Endodermal cell (in vitro differentiated cells): ENCODE measurements around the gene CEP112. TPM values are rescaled to one million over a fixed set of nuclear protein-coding genes. Genes with fewer than 3 reads are reported as not detected.

ENCODE experiments used
- DNase-seq: peaks from one replicate; pipeline ENCODE4 v3.0.0-alpha.2; 2017
- H3K27ac ChIP-seq: 2 replicates; pipeline ENCODE4 v1.5.1; 2013; ENCODE audit warnings: mild to moderate bottlenecking, low read depth, low read length, moderate library complexity
- H3K27me3 ChIP-seq: 2 replicates; pipeline ENCODE4 v1.6.1; 2013; ENCODE audit warnings: mild to moderate bottlenecking, low read length, moderate library complexity; ENCODE audit not compliant: insufficient read depth, control insufficient read depth, poor library complexity, severe bottlenecking
- H3K36me3 ChIP-seq: 2 replicates; pipeline ENCODE4 v1.7.0; 2013; ENCODE audit warnings: mild to moderate bottlenecking, low read length, moderate library complexity; ENCODE audit not compliant: control insufficient read depth, insufficient read depth
- H3K4me1 ChIP-seq: one replicate; pipeline ENCODE4 v1.7.0; 2013; ENCODE audit warnings: low read length; ENCODE audit not compliant: control insufficient read depth, insufficient read depth
- H3K4me3 ChIP-seq: 2 replicates; pipeline ENCODE4 v1.5.1; 2013; ENCODE audit warnings: mild to moderate bottlenecking, low read length, moderate library complexity
- H3K9ac ChIP-seq: 2 replicates; pipeline ENCODE4 v1.6.1; 2013; ENCODE audit warnings: mild to moderate bottlenecking, low read length, moderate library complexity; ENCODE audit not compliant: poor library complexity, severe bottlenecking; ENCODE audit errors: extremely low read depth
- H3K9me3 ChIP-seq: 2 replicates; pipeline ENCODE4 v1.6.1; 2013; ENCODE audit warnings: mild to moderate bottlenecking, low read length, moderate library complexity; ENCODE audit not compliant: control insufficient read depth
- H3K27ac Mint-ChIP-seq: 2 replicates; pipeline ENCODE4 v1.8.0; 2020; ENCODE audit warnings: mixed read lengths
- H3K27me3 Mint-ChIP-seq: 2 replicates; pipeline ENCODE4 v1.8.0; 2021; ENCODE audit warnings: mild to moderate bottlenecking, mixed read lengths; ENCODE audit not compliant: insufficient read depth
- H3K36me3 Mint-ChIP-seq: 2 replicates; pipeline ENCODE4 v1.8.0; 2020; ENCODE audit warnings: low read depth, mixed read lengths
- H3K4me1 Mint-ChIP-seq: 2 replicates; pipeline ENCODE4 v1.8.0; 2020; ENCODE audit warnings: mixed read lengths
- H3K4me3 Mint-ChIP-seq: 2 replicates; pipeline ENCODE4 v1.8.0; 2020; ENCODE audit warnings: mild to moderate bottlenecking, moderate library complexity, mixed read lengths
- H3K9me3 Mint-ChIP-seq: 2 replicates; pipeline ENCODE4 v1.8.0; 2020; ENCODE audit warnings: mild to moderate bottlenecking, mixed read lengths
- WGBS, 2 experiments: methylation state at CpG; one replicate each; pipeline versions ENCODE4 v1.1.5 to v1.1.7; 2013; ENCODE audit warnings: missing lambda C conversion rate in 2 of 2, mixed read lengths in 1 of 2; ENCODE audit not compliant: insufficient coverage in 1 of 2, insufficient read length in 1 of 2; 5-methylcytosine and 5-hydroxymethylcytosine counted together
- total RNA-seq, 2 donors: library from RNA; stranded (reverse); fragmentation: NEBNext Ultra II Directional in 1 of 2; extraction: Animal tissue kit (Norgen Biotek cat#: 25700) in 1 of 2; gene quantifications; 2 replicates in 1 of 2; 3 replicates in 1 of 2; pipeline ENCODE4 v1.2.1, GENCODE V29; 2021
- TF ChIP-seq, protein P1 (sequence below): fragments of 200-600 bp; sonication (generic); conservative IDR thresholded peaks from 2 replicates; pipeline ENCODE4 v1.5.0; 2021; ENCODE audit warnings: antibody characterized with exemption, mild to moderate bottlenecking

The CEP112 gene
- total RNA-seq, 2 donors from 2014 or later: 15.2 to 21.4 TPM

DNA sequence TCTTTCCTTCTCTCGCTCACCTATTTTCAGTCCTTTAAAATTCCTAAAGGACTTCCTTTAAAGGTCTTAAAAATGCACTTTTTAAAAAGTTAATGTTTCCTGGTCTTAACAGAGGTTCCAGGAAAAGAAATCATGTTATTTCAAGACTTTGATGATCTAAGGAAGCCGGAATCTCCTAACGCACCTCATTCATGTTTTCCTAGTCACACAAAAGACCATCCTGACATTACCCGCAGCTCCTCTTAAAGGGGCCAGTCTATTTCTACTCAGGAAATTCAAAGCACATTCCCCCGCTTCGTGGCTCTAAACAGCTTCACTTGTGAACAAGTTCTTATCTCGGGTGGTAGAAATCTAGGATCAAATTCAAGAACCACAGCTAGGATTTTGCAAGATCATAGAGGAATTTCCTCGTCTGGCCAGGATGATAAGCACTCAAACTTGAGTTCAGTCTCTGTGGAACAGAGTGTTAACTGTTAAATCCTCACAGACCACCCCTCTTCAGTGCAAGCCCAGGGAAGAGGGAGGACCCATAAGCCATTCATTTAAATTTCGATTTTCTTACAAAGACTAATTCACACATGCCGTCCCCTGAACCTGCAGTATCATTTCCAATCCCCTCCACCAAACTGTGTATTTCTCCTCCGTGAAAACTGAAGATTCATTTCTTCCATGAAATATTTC lies 493.4 kb downstream of the CEP112 start:
- Mint-ChIP-seq H3K9me3 (no peaks in the 10 kb centered on the region), H3K4me3 (peak overlapping the region; percentile 17), H3K27ac (peak overlapping the region; percentile 67), H3K27me3 (no peaks in the 10 kb centered on the region), H3K36me3 (peaks cover 2% of the 10 kb centered on the region), H3K4me1 (peaks cover 28% of the 10 kb centered on the region)
- peak overlapping the region; percentile 52 for H3K27ac ChIP-seq
- peaks cover 5% of the 10 kb centered on the region for H3K4me1 ChIP-seq
- 27 to 33% methylated on average over 8 to 11 of the region's 11 CpGs for WGBS, 2 experiments
- DNase-seq: peak; percentile 71
- peak overlapping the region; percentile 56 for H3K4me3 ChIP-seq
- H3K9me3 ChIP-seq: no peaks in the 10 kb centered on the region
- no peaks in the 10 kb centered on the region for H3K27me3 ChIP-seq
- H3K36me3 ChIP-seq: no peaks in the 10 kb centered on the region
- TF ChIP-seq, protein P1, sequence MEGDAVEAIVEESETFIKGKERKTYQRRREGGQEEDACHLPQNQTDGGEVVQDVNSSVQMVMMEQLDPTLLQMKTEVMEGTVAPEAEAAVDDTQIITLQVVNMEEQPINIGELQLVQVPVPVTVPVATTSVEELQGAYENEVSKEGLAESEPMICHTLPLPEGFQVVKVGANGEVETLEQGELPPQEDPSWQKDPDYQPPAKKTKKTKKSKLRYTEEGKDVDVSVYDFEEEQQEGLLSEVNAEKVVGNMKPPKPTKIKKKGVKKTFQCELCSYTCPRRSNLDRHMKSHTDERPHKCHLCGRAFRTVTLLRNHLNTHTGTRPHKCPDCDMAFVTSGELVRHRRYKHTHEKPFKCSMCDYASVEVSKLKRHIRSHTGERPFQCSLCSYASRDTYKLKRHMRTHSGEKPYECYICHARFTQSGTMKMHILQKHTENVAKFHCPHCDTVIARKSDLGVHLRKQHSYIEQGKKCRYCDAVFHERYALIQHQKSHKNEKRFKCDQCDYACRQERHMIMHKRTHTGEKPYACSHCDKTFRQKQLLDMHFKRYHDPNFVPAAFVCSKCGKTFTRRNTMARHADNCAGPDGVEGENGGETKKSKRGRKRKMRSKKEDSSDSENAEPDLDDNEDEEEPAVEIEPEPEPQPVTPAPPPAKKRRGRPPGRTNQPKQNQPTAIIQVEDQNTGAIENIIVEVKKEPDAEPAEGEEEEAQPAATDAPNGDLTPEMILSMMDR: no peak
- H3K9ac ChIP-seq: no peak overlapping the region

GRCh38 chr17:65697661-65698060 lies 494.3 kb downstream of the CEP112 start:
- Mint-ChIP-seq H3K4me1 (peaks cover 28% of the 10 kb centered on the region), H3K36me3 (peaks cover 2% of the 10 kb centered on the region), H3K4me3 (no peak overlapping the region), H3K9me3 (no peaks in the 10 kb centered on the region), H3K27ac (no peak overlapping the region), H3K27me3 (no peaks in the 10 kb centered on the region)
- peak overlapping the region; percentile 9 for H3K27ac ChIP-seq
- no peak overlapping the region for H3K9ac ChIP-seq
- no peaks in the 10 kb centered on the region for H3K9me3 ChIP-seq
- H3K36me3 ChIP-seq: no peaks in the 10 kb centered on the region
- TF ChIP-seq, protein P1: no peak
- WGBS, 2 experiments: 37 to 54% methylated on average over 2 to 3 of the region's 4 CpGs
- H3K4me1 ChIP-seq: peaks cover 5% of the 10 kb centered on the region
- H3K4me3 ChIP-seq: no peak overlapping the region
- H3K27me3 ChIP-seq: peaks cover 6% of the 10 kb centered on the region
- no peak for DNase-seq

- Histone ChIP-seq H3K27me3 (peaks cover 6% of the 10 kb centered on the region), H3K36me3 (no peaks in the 10 kb centered on the region), H3K9ac (no peak overlapping the region), H3K4me3 (no peak overlapping the region), H3K4me1 (peaks cover 5% of the 10 kb centered on the region), H3K9me3 (no peaks in the 10 kb centered on the region), H3K27ac (no peak overlapping the region)
- TF ChIP-seq, protein P1: no peak
- no peaks in the 10 kb centered on the region for H3K27me3 Mint-ChIP-seq
- H3K4me1 Mint-ChIP-seq: peaks cover 29% of the 10 kb centered on the region
- H3K9me3 Mint-ChIP-seq: no peaks in the 10 kb centered on the region
- DNase-seq: no peak
- H3K27ac Mint-ChIP-seq: peak overlapping the region; percentile 41
- H3K36me3 Mint-ChIP-seq: peaks cover 2% of the 10 kb centered on the region
- WGBS, 2 experiments: 62 to 85% methylated on average over 2 to 6 of the region's 6 CpGs
- no peak overlapping the region for H3K4me3 Mint-ChIP-seq
Measured at GRCh38 chr17:65696739-65697394, 495.1 kb downstream of the CEP112 start.
